AG04450 (cell line): ENCODE measurements around the gene PDE4D. TPM values are rescaled to one million over a fixed set of nuclear protein-coding genes. Genes with fewer than 3 reads are reported as not detected.

Experiments used
- CTCF ChIA-PET: fragments of 300-600, 350-600 bp; formaldehyde crosslinking; extraction: SDS; loops from one replicate; lab custom pipeline; 2022; ENCODE audit warnings: antibody characterized with exemption, inconsistent platforms; lab: Charles Lee
- POLR2A ChIA-PET: fragments of 350-600 bp; formaldehyde crosslinking; extraction: SDS; loops from one replicate; lab custom pipeline; 2021; ENCODE audit warnings: antibody characterized with exemption, inconsistent platforms; lab: Yijun Ruan, JAX
- DNase-seq: peaks from one replicate; pipeline ENCODE4 v3.0.0-alpha.2; 2011; ENCODE audit warnings: low read depth, low spot score
- H3K27ac ChIP-seq: one replicate; pipeline ENCODE4 v1.5.1; 2012; ENCODE audit warnings: low read depth, low read length, control low read depth
- H3K27me3 ChIP-seq: one replicate; pipeline ENCODE4 v1.6.0; 2012; ENCODE audit warnings: low read length; ENCODE audit not compliant: control insufficient read depth, insufficient read depth
- H3K4me3 ChIP-seq: 2 replicates; pipeline ENCODE4 v1.5.1; 2011; ENCODE audit warnings: mild to moderate bottlenecking, low read depth, low read length, control low read depth
- H3K9me3 ChIP-seq: 2 replicates; pipeline ENCODE4 v1.5.1; 2012; ENCODE audit warnings: low read length; ENCODE audit not compliant: control insufficient read depth, insufficient read depth
- polyA plus RNA-seq: library from polyadenylated mRNA; depleted of rRNA; stranded (reverse); fragments of >200 nt; gene quantifications from 2 replicates; pipeline ENCODE4 v1.2.3, GENCODE V29; 2011
- TF ChIP-seq, protein P1 (sequence below): IDR thresholded peaks from 2 replicates; pipeline ENCODE4 v1.5.1; 2011; ENCODE audit warnings: low read depth, low read length, control low read depth, inconsistent platforms

The PDE4D gene
- polyA plus RNA-seq, 1 experiment: 12.0 TPM

- no peak for DNase-seq
- Histone ChIP-seq H3K4me3 (no peak overlapping the region), H3K9me3 (no peaks in the 10 kb centered on the region), H3K27ac (no peak overlapping the region), H3K27me3 (no peaks in the 10 kb centered on the region)
- POLR2A ChIA-PET: no interaction called here
- TF ChIP-seq, protein P1, sequence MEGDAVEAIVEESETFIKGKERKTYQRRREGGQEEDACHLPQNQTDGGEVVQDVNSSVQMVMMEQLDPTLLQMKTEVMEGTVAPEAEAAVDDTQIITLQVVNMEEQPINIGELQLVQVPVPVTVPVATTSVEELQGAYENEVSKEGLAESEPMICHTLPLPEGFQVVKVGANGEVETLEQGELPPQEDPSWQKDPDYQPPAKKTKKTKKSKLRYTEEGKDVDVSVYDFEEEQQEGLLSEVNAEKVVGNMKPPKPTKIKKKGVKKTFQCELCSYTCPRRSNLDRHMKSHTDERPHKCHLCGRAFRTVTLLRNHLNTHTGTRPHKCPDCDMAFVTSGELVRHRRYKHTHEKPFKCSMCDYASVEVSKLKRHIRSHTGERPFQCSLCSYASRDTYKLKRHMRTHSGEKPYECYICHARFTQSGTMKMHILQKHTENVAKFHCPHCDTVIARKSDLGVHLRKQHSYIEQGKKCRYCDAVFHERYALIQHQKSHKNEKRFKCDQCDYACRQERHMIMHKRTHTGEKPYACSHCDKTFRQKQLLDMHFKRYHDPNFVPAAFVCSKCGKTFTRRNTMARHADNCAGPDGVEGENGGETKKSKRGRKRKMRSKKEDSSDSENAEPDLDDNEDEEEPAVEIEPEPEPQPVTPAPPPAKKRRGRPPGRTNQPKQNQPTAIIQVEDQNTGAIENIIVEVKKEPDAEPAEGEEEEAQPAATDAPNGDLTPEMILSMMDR: no peak
- CTCF ChIA-PET: no interaction called here
Observed at GRCh38 chr5:59919484-59919883, 26.0 kb upstream of the PDE4D start.

- ChIA-PET CTCF (interaction anchor here (1.3 kb wide), 1 partner anchor 107 kb away, joined by 5 read pairs; no protein-coding TSS in a partner anchor), POLR2A (no interaction called here)
- TF ChIP-seq, protein P1: no peak
- Histone ChIP-seq H3K27ac (no peak overlapping the region), H3K9me3 (no peaks in the 10 kb centered on the region), H3K4me3 (no peak overlapping the region), H3K27me3 (no peaks in the 10 kb centered on the region)
- no peak for DNase-seq
Observed at GRCh38 chr5:59917121-59917520, 23.6 kb upstream of the PDE4D start.

DNA sequence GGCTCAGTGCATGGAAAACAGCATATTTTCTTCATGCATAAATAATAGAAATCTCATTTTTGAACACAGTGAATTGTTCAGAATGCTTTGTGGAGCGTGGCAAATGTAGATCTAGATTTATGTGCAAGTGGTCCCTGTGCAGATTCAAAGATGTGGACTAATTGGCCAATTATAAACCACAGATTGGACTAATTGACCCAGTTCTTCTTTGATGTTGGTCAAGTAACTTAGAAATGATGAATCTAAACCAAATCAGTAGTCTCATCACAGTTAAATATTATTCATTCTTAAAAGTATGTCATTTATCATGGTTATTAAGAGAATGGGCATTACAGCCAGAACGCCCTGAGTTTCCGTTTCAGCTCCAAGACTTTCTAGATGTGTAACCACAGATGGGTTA, 11.7 kb upstream of the PDE4D start:
- no peak for DNase-seq
- H3K9me3 ChIP-seq: no peaks in the 10 kb centered on the region
- TF ChIP-seq, protein P1: no peak
- POLR2A ChIA-PET: no interaction called here
- no peak overlapping the region for H3K4me3 ChIP-seq
- CTCF ChIA-PET: no interaction called here
- no peak overlapping the region for H3K27ac ChIP-seq
- H3K27me3 ChIP-seq: no peaks in the 10 kb centered on the region

DNA sequence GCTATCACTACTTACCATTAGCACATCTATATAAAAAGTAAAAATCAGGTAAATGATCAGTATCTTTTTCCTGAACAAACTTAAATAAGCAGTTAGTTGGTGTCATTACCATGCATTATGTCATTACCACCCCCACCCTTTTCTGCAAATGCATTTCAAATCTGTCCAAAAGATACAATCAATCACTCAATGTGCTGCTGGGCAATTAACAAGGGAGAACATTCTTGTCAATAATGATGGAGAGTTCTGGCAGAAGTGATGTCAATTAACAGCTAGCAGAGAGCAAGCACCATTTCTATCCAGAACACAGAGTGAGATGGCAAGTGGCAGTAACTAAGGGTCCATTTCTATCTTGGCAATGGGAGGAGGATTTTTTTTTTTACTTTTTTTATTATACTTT, 3.5 kb upstream of the PDE4D start:
- TF ChIP-seq, protein P1: no peak
- ChIA-PET POLR2A (no interaction called here), CTCF (no interaction called here)
- Histone ChIP-seq H3K27ac (no peak overlapping the region), H3K4me3 (no peak overlapping the region), H3K9me3 (no peaks in the 10 kb centered on the region; the same call in 1 of the 2 replicates), H3K27me3 (peaks cover 19% of the 10 kb centered on the region)
- no peak for DNase-seq

GRCh38 chr5:59891962-59892643, 1.4 kb downstream of the PDE4D start:
- no peak for DNase-seq
- Histone ChIP-seq H3K9me3 (no peaks in the 10 kb centered on the region; the same call in 1 of the 2 replicates), H3K4me3 (no peak overlapping the region), H3K27me3 (peaks cover 26% of the 10 kb centered on the region), H3K27ac (no peak overlapping the region)
- ChIA-PET CTCF (no interaction called here), POLR2A (no interaction called here)
- TF ChIP-seq, protein P1: no peak
